Suprapubic skin (tissue), 4 donors: ENCODE measurements around the gene SLC2A4.

Experiments
- EP300 ChIP-seq: sonication (generic); formaldehyde crosslinking; IDR thresholded peaks from one replicate; pipeline ENCODE4 v1.6.1; 2017; ENCODE audit warnings: antibody characterized with exemption
- POLR2A ChIP-seq, 2 donors: fragments of 450-650 bp; IDR thresholded peaks; one replicate each; pipeline ENCODE4 v1.6.1; 2017; ENCODE audit warnings: antibody characterized with exemption in 2 of 2, mild to moderate bottlenecking in 2 of 2, moderate library complexity in 2 of 2
- POLR2AphosphoS5 ChIP-seq, 3 donors: sonication (generic); formaldehyde crosslinking; IDR thresholded peaks; one replicate each; pipeline ENCODE4 v1.6.1; 2017; ENCODE audit warnings: antibody characterized with exemption in 3 of 3
- TF ChIP-seq, protein P1 (sequence below), 2 donors: fragments of 200-600 bp in 1 of 2; fragments of 450-650 bp in 1 of 2; sonication (generic) in 1 of 2; IDR thresholded peaks; one replicate each; pipeline ENCODE4 v1.5.1; 2016 to 2019; ENCODE audit warnings: antibody characterized with exemption in 2 of 2, mild to moderate bottlenecking in 1 of 2, moderate library complexity in 1 of 2

DNA sequence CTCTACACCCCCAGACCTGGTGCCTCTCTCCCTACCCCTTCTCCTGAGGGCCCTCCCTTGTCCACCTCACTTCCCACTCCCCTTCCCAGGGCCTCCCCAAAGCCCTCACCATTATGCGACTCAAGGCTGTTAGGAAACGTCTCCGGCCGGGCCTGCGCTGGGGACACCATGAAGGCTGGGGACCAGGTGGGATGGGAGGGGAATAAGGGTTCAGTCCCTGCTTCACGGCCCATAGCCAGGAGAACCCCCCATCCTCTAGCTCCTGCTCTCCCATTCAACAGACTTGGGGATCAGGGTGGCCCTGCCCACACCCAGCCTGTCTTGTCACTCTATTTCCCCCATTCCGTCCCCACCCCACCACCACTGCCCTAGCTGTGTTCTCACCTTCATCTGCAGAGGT is 45.5 kb downstream of the SLC2A4 start:
- TF ChIP-seq POLR2A (IDR thresholded peaks at IDR 0.05): no peak
- TF ChIP-seq, protein P1, sequence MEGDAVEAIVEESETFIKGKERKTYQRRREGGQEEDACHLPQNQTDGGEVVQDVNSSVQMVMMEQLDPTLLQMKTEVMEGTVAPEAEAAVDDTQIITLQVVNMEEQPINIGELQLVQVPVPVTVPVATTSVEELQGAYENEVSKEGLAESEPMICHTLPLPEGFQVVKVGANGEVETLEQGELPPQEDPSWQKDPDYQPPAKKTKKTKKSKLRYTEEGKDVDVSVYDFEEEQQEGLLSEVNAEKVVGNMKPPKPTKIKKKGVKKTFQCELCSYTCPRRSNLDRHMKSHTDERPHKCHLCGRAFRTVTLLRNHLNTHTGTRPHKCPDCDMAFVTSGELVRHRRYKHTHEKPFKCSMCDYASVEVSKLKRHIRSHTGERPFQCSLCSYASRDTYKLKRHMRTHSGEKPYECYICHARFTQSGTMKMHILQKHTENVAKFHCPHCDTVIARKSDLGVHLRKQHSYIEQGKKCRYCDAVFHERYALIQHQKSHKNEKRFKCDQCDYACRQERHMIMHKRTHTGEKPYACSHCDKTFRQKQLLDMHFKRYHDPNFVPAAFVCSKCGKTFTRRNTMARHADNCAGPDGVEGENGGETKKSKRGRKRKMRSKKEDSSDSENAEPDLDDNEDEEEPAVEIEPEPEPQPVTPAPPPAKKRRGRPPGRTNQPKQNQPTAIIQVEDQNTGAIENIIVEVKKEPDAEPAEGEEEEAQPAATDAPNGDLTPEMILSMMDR (IDR thresholded peaks at IDR 0.05): no peak
- TF ChIP-seq POLR2AphosphoS5 (IDR thresholded peaks at IDR 0.05): no peak
- no peak for TF ChIP-seq EP300
